SK-N-SH treated with all-trans-retinoic acid at 6 μM for 48 hours (cell line): ENCODE data around the gene UGT1A8.

ENCODE experiments used
- ATAC-seq: fragments of 200-7000 bp; cut with Tn5 transposase; 3 replicates; pipeline ENCODE4 v1.9.1; 2020; ENCODE audit warnings: mild to moderate bottlenecking, moderate library complexity
- ARNTL ChIP-seq: fragments of 450-650 bp; formaldehyde crosslinking; IDR thresholded peaks from 2 replicates; pipeline ENCODE4 v1.5.0; 2020; ENCODE audit warnings: low read depth, mild to moderate bottlenecking, moderate library complexity, borderline replicate concordance
- BACH2 ChIP-seq: fragments of 250-450 bp; sonication (Bioruptor Pico); IDR thresholded peaks from 2 replicates; pipeline ENCODE4 v1.9.0; 2021; ENCODE audit warnings: mild to moderate bottlenecking, borderline replicate concordance
- CREB5 ChIP-seq: fragments of 250-450 bp; sonication (Bioruptor Pico); IDR thresholded peaks from 2 replicates; pipeline ENCODE4 v1.5.1; 2020; ENCODE audit warnings: low read depth, mild to moderate bottlenecking, moderate library complexity
- CSDC2 ChIP-seq: fragments of 250-450 bp; sonication (Bioruptor Pico); IDR thresholded peaks from 2 replicates; pipeline ENCODE4 v1.5.0; 2020; ENCODE audit warnings: mild to moderate bottlenecking, moderate library complexity
- CSRNP3 ChIP-seq: fragments of 250-450 bp; sonication (Bioruptor Pico); IDR thresholded peaks from 2 replicates; pipeline ENCODE4 v1.5.1; 2021; ENCODE audit warnings: mild to moderate bottlenecking, moderate library complexity
- ESRRG ChIP-seq: fragments of 250-450 bp; sonication (Bioruptor Pico); IDR thresholded peaks from 2 replicates; pipeline ENCODE4 v1.6.1; 2021; ENCODE audit warnings: mild to moderate bottlenecking
- GLIS3 ChIP-seq: fragments of 250-450 bp; sonication (Bioruptor Pico); IDR thresholded peaks from 2 replicates; pipeline ENCODE4 v1.5.0; 2020; ENCODE audit warnings: mild to moderate bottlenecking, moderate library complexity
- ISL1 ChIP-seq: fragments of 250-450 bp; sonication (Bioruptor Pico); IDR thresholded peaks from 2 replicates; pipeline ENCODE4 v2.1.2; 2022; ENCODE audit warnings: mild to moderate bottlenecking, moderate library complexity
- OSR1 ChIP-seq: fragments of 250-450 bp; sonication (Bioruptor Pico); IDR thresholded peaks from 2 replicates; pipeline ENCODE4 v1.8.0; 2022; ENCODE audit warnings: moderate library complexity, mild to moderate bottlenecking, inconsistent platforms
- PPARA ChIP-seq: fragments of 250-450 bp; sonication (Bioruptor Pico); IDR thresholded peaks from 2 replicates; pipeline ENCODE4 v1.5.0; 2020; ENCODE audit warnings: mild to moderate bottlenecking, borderline replicate concordance
- RARB ChIP-seq: fragments of 250-450 bp; sonication (Bioruptor Pico); IDR thresholded peaks from 2 replicates; pipeline ENCODE4 v1.8.0; 2021; ENCODE audit warnings: mild to moderate bottlenecking, moderate library complexity
- SNAI2 ChIP-seq: fragments of 250-450 bp; sonication (Bioruptor Pico); IDR thresholded peaks from 2 replicates; pipeline ENCODE4 v1.5.0; 2020; ENCODE audit warnings: mild to moderate bottlenecking, moderate library complexity
- TCF4 ChIP-seq: fragments of 250-450 bp; sonication (Bioruptor Pico); IDR thresholded peaks from 2 replicates; pipeline ENCODE4 v1.8.0; 2021; ENCODE audit warnings: mild to moderate bottlenecking, moderate library complexity, borderline replicate concordance
- TOX ChIP-seq: fragments of 250-450 bp; sonication (Bioruptor Pico); IDR thresholded peaks from 2 replicates; pipeline ENCODE4 v1.8.0; 2021; ENCODE audit warnings: mild to moderate bottlenecking, moderate library complexity, borderline replicate concordance
- ZC3H10 ChIP-seq: fragments of 250-450 bp; sonication (Bioruptor Pico); IDR thresholded peaks from 2 replicates; pipeline ENCODE4 v1.5.1; 2021; ENCODE audit warnings: mild to moderate bottlenecking, moderate library complexity
- ZFP3 ChIP-seq: fragments of 250-450 bp; sonication (Bioruptor Pico); IDR thresholded peaks from 2 replicates; pipeline ENCODE4 v1.5.0; 2020; ENCODE audit warnings: mild to moderate bottlenecking, moderate library complexity
- ZFP30 ChIP-seq: fragments of 450-650 bp; formaldehyde crosslinking; IDR thresholded peaks from 2 replicates; pipeline ENCODE4 v1.5.0; 2022; ENCODE audit warnings: mild to moderate bottlenecking, moderate library complexity
- ZNF565 ChIP-seq: fragments of 450-650 bp; formaldehyde crosslinking; conservative IDR thresholded peaks from 2 replicates; pipeline ENCODE4 v1.5.0; 2020; ENCODE audit warnings: low read depth, mild to moderate bottlenecking, moderate library complexity
- ZNF70 ChIP-seq: fragments of 450-650 bp; formaldehyde crosslinking; IDR thresholded peaks from 2 replicates; pipeline ENCODE4 v1.5.0; 2020; ENCODE audit warnings: mild to moderate bottlenecking, moderate library complexity
- ZNF8 ChIP-seq: fragments of 450-650 bp; formaldehyde crosslinking; IDR thresholded peaks from 2 replicates; pipeline ENCODE4 v1.5.0; 2020; ENCODE audit warnings: mild to moderate bottlenecking, moderate library complexity
- TF ChIP-seq, protein P1 (sequence below): fragments of 250-450 bp; sonication (Bioruptor Pico); IDR thresholded peaks from 2 replicates; pipeline ENCODE4 v1.5.0; 2020; ENCODE audit warnings: mild to moderate bottlenecking, moderate library complexity
- TF ChIP-seq, protein P2 (sequence below): fragments of 250-450 bp; sonication (Bioruptor Pico); IDR thresholded peaks from 2 replicates; pipeline ENCODE4 v1.8.0; 2021; ENCODE audit warnings: low read depth, mild to moderate bottlenecking, moderate library complexity, borderline replicate concordance
- TF ChIP-seq, protein P3 (sequence below): fragments of 250-450 bp; sonication (Bioruptor Pico); IDR thresholded peaks from 2 replicates; pipeline ENCODE4 v1.8.0; 2020; ENCODE audit warnings: mild to moderate bottlenecking, moderate library complexity, borderline replicate concordance

The UGT1A8 gene

DNA sequence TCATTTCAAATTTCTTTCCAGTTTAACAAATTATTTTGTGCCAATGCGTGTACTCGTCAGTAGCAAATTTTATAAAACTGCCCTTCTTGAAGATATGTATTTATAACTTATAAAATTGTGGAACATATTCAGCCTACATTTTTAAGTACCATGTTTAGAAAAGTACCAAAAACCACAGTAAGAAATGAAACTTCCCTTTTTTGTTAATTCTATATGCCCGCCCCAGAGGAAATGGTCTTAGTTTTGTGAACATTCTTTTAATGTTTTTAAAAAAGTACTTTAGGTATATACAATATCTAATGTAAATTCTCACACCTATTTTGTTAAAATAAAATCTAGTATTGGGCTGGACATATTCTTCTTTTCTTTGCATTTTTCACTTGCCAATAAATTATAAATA is 55.5 kb downstream of the UGT1A8 start:
- TF ChIP-seq CSDC2 (no peak), SNAI2 (no peak), ZC3H10 (CRISPR knock-in tag) (no peak), ZNF565 (CRISPR knock-in tag) (no peak), RARB (CRISPR knock-in tag) (no peak), ZFP30 (no peak), ZNF8 (CRISPR knock-in tag) (no peak)
- TF ChIP-seq, protein P1, sequence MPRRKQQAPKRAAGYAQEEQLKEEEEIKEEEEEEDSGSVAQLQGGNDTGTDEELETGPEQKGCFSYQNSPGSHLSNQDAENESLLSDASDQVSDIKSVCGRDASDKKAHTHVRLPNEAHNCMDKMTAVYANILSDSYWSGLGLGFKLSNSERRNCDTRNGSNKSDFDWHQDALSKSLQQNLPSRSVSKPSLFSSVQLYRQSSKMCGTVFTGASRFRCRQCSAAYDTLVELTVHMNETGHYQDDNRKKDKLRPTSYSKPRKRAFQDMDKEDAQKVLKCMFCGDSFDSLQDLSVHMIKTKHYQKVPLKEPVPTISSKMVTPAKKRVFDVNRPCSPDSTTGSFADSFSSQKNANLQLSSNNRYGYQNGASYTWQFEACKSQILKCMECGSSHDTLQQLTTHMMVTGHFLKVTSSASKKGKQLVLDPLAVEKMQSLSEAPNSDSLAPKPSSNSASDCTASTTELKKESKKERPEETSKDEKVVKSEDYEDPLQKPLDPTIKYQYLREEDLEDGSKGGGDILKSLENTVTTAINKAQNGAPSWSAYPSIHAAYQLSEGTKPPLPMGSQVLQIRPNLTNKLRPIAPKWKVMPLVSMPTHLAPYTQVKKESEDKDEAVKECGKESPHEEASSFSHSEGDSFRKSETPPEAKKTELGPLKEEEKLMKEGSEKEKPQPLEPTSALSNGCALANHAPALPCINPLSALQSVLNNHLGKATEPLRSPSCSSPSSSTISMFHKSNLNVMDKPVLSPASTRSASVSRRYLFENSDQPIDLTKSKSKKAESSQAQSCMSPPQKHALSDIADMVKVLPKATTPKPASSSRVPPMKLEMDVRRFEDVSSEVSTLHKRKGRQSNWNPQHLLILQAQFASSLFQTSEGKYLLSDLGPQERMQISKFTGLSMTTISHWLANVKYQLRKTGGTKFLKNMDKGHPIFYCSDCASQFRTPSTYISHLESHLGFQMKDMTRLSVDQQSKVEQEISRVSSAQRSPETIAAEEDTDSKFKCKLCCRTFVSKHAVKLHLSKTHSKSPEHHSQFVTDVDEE (CRISPR knock-in tag): no peak

GRCh38 chr2:233673896-233674295 is 56.5 kb downstream of the UGT1A8 start:
- no peak for ATAC-seq
- TF ChIP-seq, protein P2, sequence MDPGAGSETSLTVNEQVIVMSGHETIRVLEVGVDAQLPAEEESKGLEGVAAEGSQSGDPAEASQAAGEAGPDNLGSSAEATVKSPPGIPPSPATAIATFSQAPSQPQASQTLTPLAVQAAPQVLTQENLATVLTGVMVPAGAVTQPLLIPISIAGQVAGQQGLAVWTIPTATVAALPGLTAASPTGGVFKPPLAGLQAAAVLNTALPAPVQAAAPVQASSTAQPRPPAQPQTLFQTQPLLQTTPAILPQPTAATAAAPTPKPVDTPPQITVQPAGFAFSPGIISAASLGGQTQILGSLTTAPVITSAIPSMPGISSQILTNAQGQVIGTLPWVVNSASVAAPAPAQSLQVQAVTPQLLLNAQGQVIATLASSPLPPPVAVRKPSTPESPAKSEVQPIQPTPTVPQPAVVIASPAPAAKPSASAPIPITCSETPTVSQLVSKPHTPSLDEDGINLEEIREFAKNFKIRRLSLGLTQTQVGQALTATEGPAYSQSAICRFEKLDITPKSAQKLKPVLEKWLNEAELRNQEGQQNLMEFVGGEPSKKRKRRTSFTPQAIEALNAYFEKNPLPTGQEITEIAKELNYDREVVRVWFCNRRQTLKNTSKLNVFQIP: no peak
- no peak for TF ChIP-seq CSRNP3 (CRISPR knock-in tag)
- TF ChIP-seq ZC3H10 (CRISPR knock-in tag): no peak
- no peak for TF ChIP-seq GLIS3 (CRISPR knock-in tag)
- TF ChIP-seq ZNF8 (CRISPR knock-in tag): no peak
- TF ChIP-seq ZFP30: no peak
- no peak for TF ChIP-seq ZFP3 (CRISPR knock-in tag)
- TF ChIP-seq CREB5 (CRISPR knock-in tag): no peak
- no peak for TF ChIP-seq ISL1 (CRISPR knock-in tag)
- TF ChIP-seq ARNTL (CRISPR knock-in tag): no peak
- TF ChIP-seq ZNF565 (CRISPR knock-in tag): no peak
- no peak for TF ChIP-seq CSDC2
- no peak for TF ChIP-seq TOX (CRISPR knock-in tag)
- no peak for TF ChIP-seq OSR1 (CRISPR knock-in tag)
- TF ChIP-seq ZNF70: no peak
- TF ChIP-seq SNAI2: no peak
- TF ChIP-seq BACH2 (CRISPR knock-in tag): no peak

More for the DNA sequence above, 55.5 kb downstream of the UGT1A8 start:
- no peak for ATAC-seq

DNA sequence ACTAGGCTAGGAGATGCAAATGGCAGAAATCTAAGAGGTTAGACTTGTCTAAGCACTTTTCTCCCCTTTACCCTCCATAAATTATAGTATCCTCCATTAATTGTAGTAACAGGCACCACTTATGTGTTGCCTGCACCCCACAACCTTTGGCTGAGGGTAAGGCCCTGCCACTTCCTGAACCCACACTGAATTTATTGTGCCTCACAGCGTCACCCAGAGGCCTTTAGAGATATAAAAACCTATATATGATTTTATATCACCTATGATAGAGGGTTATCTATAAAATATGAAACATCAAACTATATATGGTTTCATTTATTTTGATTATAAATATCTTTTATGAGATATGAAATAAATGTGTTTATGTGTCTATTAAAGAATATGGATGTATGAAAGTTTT is 56.9 kb downstream of the UGT1A8 start:
- ATAC-seq: no peak
- TF ChIP-seq ZC3H10 (CRISPR knock-in tag) (no peak), OSR1 (CRISPR knock-in tag) (no peak), TOX (CRISPR knock-in tag) (no peak), TCF4 (CRISPR knock-in tag) (no peak), ZNF565 (CRISPR knock-in tag) (no peak), ZNF8 (CRISPR knock-in tag) (no peak), SNAI2 (no peak), ESRRG (CRISPR knock-in tag) (no peak), GLIS3 (CRISPR knock-in tag) (no peak), ZNF70 (no peak), CSRNP3 (CRISPR knock-in tag) (no peak), PPARA (CRISPR knock-in tag) (no peak)
- TF ChIP-seq, protein P3, sequence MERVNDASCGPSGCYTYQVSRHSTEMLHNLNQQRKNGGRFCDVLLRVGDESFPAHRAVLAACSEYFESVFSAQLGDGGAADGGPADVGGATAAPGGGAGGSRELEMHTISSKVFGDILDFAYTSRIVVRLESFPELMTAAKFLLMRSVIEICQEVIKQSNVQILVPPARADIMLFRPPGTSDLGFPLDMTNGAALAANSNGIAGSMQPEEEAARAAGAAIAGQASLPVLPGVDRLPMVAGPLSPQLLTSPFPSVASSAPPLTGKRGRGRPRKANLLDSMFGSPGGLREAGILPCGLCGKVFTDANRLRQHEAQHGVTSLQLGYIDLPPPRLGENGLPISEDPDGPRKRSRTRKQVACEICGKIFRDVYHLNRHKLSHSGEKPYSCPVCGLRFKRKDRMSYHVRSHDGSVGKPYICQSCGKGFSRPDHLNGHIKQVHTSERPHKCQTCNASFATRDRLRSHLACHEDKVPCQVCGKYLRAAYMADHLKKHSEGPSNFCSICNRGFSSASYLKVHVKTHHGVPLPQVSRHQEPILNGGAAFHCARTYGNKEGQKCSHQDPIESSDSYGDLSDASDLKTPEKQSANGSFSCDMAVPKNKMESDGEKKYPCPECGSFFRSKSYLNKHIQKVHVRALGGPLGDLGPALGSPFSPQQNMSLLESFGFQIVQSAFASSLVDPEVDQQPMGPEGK (CRISPR knock-in tag): no peak
